Panc1 (cell line): ENCODE data around the gene CITED2.

Experiments
- POLR2AphosphoS5 ChIP-seq: IDR thresholded peaks from 2 replicates; pipeline ENCODE4 v1.6.1; 2012; ENCODE audit warnings: mild to moderate bottlenecking, low read depth, low read length, moderate library complexity
- TCF7L2 ChIP-seq: IDR thresholded peaks from 2 replicates; pipeline ENCODE4 v1.6.1; 2011; ENCODE audit warnings: mild to moderate bottlenecking, low read depth, low read length, inconsistent platforms
- TF ChIP-seq, protein P1 (sequence below): fragments of 450-650 bp; IDR thresholded peaks from 2 replicates; pipeline ENCODE4 v1.5.1; 2017; ENCODE audit warnings: mild to moderate bottlenecking
- TF ChIP-seq, protein P2 (sequence below), 2 experiments: IDR thresholded peaks; 2 replicates each; pipeline ENCODE4 v1.6.1; 2011 to 2012; ENCODE audit warnings: low read depth in 2 of 2, control low read depth in 1 of 2, low read length in 1 of 2, mild to moderate bottlenecking in 1 of 2, moderate library complexity in 1 of 2; ENCODE audit not compliant: insufficient read depth in 1 of 2

DNA sequence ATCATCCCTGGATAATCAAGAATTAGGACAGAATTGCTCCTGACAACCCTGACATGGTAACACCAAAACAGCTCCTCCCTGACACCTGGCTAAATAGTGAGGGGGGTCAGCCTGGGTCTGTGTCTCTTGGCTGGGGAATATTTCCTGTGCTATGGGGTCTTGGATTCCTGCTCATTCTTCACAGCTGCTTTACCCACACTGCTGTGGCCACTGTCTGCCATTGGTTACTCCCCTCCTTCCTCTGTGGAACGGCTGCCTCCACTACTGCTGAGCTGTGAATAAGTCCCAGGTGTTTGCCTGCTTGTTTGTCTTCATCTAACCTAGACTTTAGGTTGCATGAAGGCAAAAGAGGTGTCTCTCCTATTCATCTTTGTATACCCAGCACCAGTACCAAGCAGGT is 48.8 kb downstream of the CITED2 start:
- TF ChIP-seq, protein P1, sequence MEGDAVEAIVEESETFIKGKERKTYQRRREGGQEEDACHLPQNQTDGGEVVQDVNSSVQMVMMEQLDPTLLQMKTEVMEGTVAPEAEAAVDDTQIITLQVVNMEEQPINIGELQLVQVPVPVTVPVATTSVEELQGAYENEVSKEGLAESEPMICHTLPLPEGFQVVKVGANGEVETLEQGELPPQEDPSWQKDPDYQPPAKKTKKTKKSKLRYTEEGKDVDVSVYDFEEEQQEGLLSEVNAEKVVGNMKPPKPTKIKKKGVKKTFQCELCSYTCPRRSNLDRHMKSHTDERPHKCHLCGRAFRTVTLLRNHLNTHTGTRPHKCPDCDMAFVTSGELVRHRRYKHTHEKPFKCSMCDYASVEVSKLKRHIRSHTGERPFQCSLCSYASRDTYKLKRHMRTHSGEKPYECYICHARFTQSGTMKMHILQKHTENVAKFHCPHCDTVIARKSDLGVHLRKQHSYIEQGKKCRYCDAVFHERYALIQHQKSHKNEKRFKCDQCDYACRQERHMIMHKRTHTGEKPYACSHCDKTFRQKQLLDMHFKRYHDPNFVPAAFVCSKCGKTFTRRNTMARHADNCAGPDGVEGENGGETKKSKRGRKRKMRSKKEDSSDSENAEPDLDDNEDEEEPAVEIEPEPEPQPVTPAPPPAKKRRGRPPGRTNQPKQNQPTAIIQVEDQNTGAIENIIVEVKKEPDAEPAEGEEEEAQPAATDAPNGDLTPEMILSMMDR = no peak
- TF ChIP-seq TCF7L2 (no peak), POLR2AphosphoS5 (no peak)
- TF ChIP-seq, protein P2, sequence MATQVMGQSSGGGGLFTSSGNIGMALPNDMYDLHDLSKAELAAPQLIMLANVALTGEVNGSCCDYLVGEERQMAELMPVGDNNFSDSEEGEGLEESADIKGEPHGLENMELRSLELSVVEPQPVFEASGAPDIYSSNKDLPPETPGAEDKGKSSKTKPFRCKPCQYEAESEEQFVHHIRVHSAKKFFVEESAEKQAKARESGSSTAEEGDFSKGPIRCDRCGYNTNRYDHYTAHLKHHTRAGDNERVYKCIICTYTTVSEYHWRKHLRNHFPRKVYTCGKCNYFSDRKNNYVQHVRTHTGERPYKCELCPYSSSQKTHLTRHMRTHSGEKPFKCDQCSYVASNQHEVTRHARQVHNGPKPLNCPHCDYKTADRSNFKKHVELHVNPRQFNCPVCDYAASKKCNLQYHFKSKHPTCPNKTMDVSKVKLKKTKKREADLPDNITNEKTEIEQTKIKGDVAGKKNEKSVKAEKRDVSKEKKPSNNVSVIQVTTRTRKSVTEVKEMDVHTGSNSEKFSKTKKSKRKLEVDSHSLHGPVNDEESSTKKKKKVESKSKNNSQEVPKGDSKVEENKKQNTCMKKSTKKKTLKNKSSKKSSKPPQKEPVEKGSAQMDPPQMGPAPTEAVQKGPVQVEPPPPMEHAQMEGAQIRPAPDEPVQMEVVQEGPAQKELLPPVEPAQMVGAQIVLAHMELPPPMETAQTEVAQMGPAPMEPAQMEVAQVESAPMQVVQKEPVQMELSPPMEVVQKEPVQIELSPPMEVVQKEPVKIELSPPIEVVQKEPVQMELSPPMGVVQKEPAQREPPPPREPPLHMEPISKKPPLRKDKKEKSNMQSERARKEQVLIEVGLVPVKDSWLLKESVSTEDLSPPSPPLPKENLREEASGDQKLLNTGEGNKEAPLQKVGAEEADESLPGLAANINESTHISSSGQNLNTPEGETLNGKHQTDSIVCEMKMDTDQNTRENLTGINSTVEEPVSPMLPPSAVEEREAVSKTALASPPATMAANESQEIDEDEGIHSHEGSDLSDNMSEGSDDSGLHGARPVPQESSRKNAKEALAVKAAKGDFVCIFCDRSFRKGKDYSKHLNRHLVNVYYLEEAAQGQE (IDR thresholded peaks at IDR 0.05; ENCODE audit: insufficient read depth in 1 of 2, low read depth in 2 of 2, low read length in 1 of 2) = no peak
